GM18507 (cell line): ENCODE results near the gene KCNE1.
A peak's percentile ranks its signal among the peaks of the same experiment; 100 is the strongest.
"Not testable (repeated sequence)": the region's sequence is repeated elsewhere in the genome, so short reads cannot be mapped to it uniquely, and the experiment has no call there.

ENCODE experiments used
- DNase-seq: peaks from one replicate; pipeline ENCODE4 v3.0.0; 2011; ENCODE audit warnings: low read depth; ENCODE audit not compliant: insufficient read length; ENCODE audit errors: extremely low spot score
- FAIRE-seq: peaks from 2 replicates; lab custom pipeline; 2011; peaks lifted over from hg19 to GRCh38; lab: Jason Lieb, UNC

Gene KCNE1

GRCh38 chr21:34455628-34456027, 56.4 kb downstream of the KCNE1 start:
- FAIRE-seq, DNase-seq: not testable (repeated sequence)

DNA sequence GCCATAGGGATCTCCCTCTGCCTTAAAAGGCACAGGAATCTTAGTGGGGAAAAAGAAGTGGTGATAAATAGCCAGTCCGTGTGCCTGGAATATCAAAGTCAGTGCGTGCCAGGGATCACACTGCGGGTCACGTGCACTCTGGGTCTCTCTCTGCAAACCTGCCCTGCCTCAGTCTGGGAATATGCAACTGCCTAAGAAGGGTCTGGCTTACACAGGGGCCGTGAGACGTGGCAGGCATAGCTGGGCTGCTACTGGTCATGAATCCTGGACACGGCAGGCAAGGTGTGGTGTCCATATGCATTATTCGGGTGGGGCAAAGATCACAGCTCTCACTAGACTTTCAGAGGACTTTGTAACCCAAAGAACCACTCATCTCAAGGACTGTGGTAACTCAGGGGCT, 65.0 kb downstream of the KCNE1 start:
- DNase-seq, FAIRE-seq: not testable (repeated sequence)

DNA sequence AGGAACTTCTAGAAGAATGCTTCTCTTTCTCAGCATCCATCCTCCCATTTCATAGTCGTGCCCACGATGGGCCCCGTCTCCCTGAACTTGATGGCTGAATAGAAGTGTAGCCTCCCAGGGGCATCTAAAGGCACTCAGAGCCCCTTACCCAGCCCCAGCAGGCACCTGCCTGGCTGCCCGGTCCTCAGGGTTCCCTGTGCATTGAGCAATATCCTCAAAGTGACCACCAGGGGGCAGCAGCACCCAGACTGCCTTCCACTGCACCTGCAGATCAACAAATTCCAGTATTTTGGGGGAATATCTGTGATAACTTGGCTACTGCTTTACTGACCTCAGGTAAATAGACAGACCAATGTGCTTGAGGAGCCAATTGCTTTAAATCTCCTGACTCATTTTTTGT, 68.5 kb downstream of the KCNE1 start:
- peak; percentile 84 for FAIRE-seq

DNA sequence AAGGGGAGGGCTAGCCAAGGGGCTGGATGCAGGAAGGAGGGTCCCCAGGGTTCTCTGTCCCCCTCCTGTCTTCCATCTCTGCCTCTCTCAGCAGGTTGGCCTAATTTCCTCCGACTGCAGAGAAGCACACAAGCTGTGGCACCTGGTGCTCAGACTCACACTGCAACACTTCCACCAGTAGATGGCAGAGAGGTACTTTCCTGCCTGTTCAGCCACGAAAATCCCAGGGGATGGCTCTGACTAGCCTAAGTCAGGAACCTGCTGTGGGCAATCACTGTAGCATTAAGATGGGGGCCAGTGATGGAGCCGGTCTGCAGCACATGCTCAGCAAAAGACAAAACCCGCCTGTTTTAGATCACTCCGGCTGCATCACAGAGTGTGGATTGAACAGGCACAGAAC, 82.3 kb downstream of the KCNE1 start:
- FAIRE-seq: peak; percentile 21

More for the DNA sequence above, 68.5 kb downstream of the KCNE1 start:
- DNase-seq: not testable (repeated sequence)

DNA sequence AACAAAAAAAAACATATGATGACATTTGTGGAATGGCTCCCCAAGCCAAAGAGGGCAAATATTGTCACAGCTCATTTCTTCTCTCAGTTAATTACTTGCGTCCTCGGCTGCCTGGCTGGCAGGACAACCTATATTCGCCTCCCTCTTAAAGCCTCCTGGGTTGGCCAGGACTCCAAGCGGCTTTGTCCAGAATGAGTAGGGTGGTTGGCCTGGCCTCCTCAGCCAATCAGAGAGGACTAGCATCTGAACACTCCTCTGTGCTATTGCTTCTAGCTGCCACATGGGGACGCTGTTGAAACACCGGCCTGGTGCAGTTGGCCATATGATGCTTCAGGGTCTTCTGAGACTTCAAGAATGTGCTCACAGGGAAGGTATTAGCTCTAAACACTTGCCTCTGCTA, 83.6 kb downstream of the KCNE1 start:
- not testable (repeated sequence) for FAIRE-seq, DNase-seq

More for the DNA sequence above, 82.3 kb downstream of the KCNE1 start:
- not testable (repeated sequence) for DNase-seq

GRCh38 chr21:34427339-34427738, 84.7 kb downstream of the KCNE1 start:
- DNase-seq, FAIRE-seq: not testable (repeated sequence)

- FAIRE-seq, DNase-seq: not testable (repeated sequence)
Observed at GRCh38 chr21:34423805-34424204, 88.2 kb downstream of the KCNE1 start, which contains the start of gene SMIM34. TSS of gene SMIM34 (minus strand) at chr21:34423951. CDS start at chr21:34423839, 112 bp downstream.

DNA sequence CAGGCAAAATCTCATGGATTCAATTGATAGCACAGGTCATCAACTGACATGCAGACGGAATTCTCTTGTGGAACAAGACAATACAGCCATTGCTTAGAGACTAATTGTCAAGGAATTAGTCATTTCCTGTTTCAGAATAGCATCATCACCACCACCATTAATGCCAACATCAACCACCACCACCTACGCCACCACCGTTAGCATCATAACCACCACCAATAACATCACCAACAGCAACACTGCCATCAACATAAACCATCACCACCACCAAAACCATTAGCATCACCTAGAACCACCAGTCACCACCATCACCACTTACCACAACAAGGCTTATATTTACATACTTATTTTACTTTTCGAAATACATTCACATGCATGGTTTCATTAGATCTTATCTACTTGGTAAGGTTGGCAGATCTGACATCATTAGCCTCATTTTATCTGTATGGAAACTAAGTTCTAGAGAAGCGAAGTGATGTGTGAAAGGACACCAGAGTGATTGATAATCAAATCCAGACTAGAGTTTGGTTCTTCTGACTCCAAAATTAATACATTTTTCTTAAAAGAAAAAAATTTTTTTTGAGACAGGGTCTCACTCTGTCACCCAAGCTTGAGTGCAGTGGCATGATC, 94.4 kb downstream of the KCNE1 start:
- FAIRE-seq: not testable (repeated sequence)

GRCh38 chr21:34407294-34407693, 104.7 kb downstream of the KCNE1 start:
- FAIRE-seq, DNase-seq: not testable (repeated sequence)

More for the DNA sequence above, 94.4 kb downstream of the KCNE1 start:
- not testable (repeated sequence) for DNase-seq

GRCh38 chr21:34406676-34407075, 105.3 kb downstream of the KCNE1 start:
- FAIRE-seq, DNase-seq: not testable (repeated sequence)

DNA sequence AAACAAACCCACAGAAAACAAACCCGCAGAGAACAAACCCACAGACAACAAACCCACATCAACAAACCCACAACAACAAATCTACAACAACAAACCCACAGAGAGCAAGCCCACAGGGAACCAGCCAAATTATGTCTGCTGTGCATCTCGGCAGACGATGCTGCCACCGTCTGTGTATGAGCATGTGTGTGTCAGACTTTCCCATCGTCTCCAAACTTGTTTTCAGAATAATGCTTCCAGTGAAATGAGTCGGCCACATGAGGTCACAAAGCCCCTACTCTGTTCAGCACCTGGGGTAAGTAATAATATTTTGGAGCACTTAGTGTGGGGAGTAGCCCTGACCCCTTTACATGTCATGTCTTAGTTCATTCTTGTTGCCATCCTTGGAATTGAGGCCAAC, 105.9 kb downstream of the KCNE1 start:
- FAIRE-seq, DNase-seq: not testable (repeated sequence)

DNA sequence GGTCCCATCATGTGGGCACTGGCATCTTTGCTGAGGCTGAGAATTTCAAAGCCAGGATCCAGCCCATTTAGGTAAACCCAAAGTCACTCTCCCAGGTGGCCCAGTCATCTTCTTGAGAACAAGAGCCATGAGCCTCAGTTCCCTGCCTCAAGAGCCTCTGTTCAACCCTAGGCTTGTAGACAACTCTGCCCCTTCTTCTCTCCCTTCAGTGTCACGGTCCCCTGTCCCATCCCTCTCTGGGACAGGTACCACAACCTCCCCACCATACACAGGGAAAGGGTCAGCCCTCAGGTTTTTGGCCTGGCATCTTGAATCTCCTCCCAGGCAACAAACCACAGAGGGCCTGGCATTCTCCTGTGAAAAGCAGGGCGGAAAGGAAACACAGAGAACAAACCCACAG, 106.3 kb downstream of the KCNE1 start:
- FAIRE-seq, DNase-seq: not testable (repeated sequence)

GRCh38 chr21:34404742-34405141, 107.3 kb downstream of the KCNE1 start:
- FAIRE-seq, DNase-seq: not testable (repeated sequence)

GRCh38 chr21:34400522-34400921, 111.5 kb downstream of the KCNE1 start:
- DNase-seq, FAIRE-seq: not testable (repeated sequence)
